GM18870 (cell line): ENCODE data around the gene JPH4.
"Not testable (repeated sequence)": the region's sequence is repeated elsewhere in the genome, so short reads cannot be mapped to it uniquely, and the experiment has no call there.

ENCODE experiments used
- ATAC-seq: cut with Tn5 transposase; IDR thresholded peaks from one replicate; pipeline ENCODE4 v1.9.1; 2021; ENCODE audit warnings: moderate library complexity; ENCODE audit not compliant: unreplicated experiment

JPH4 gene

DNA sequence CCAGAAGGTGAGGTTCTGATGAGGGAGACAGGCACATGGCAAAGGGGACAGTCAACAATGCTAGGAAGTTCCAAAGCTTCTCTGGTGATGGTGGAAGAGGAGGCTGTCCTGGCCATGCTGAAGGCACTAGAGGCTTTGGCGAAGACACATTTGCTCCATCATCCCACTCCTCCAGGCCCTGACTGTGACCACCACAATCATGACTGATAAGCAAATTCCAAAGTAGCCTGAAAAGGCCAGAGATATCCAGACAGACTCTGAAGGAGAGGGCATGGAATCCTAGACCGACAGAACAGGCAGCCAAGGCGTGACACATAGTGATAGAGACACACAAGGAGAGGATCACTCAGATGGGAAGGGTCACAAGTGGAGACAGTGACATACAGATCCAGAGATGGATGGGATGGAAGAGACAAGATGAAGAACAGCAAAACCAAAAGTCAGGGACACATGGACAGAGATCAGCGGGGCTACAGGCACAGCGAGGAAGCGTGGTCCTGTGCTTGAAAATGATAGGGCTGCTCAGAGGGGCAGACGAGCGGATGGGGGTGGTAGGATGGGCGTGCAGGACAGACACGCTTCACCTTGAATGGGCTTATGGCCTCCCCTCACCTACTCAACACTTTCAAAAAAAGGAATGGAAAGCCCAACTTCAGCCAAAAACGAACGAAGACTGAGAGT, 28.3 kb downstream of the JPH4 start:
- ATAC-seq: no peak

DNA sequence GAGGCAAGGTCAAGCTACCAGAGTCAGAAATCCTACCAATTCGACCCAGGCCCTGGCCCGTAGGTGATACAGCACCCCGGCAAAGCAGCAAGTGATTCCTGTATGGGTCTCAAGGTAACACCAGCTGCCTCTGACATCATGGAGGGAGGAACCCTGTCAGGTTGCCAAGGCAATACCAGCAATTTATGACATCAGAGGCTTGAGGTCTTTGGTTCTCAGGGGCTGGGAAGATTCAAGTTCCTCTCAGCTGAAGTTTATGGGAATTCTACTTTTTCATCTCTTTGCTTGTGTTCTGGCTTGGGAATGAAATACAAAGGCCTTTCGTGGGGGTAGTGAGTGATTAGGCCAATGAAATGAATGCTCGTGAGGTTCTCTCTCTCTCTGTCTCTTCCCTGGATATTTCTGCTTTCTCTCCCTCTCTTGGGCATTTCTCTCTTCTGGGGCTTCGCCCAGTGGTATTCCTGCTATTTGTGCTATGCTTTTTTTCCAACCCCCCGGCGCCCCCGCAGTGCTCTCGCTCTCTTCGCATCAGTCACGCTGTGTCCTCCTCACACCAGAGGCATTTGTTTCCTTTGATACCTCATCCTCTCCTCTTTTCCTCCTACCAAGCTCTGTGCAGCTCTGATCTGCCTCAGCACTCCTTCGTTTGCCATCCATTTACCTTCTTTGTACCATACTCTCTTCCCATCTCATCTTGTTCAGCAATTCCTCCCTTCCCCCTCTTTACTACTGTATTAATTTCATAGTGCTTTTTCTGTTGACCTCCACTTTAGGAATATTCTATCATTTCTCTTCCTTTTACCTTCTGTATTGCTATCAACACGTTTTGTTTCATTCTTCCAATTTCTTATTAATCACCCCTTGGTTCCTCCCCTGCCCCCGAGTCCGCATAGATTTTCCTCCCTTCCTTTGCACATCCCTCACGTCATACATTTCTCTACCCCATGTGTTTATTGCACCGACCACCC, 30.0 kb downstream of the JPH4 start:
- no peak for ATAC-seq

GRCh38 chr14:23547924-23548323, 30.7 kb downstream of the JPH4 start:
- no peak for ATAC-seq

DNA sequence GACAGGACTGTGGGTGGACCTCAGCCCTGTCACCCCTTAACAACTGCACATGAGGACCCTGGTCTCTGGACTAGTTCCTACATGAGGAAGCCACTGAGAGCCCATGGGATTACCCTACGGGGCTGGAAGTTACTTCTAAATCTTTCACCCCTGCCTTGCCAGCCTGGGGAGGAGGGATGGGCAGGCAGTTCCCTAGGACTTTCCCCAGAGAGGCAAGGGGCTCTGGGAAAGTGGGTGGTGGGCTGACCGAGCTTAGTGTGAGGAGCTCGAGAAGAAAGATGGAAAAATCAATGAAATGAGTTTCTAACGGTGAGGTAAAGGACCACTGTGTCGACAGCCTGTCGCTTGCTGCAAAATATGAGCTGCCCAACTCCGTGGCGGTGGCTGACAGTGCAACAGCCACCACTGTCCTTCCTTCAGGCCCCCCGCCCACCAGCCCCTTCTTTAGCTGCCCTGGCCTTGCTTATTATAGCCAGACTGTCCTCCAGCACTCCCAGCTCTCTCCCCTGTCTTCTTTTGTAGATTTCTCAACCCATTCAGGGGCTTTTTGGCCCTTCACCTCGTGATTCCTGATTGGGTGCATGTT, 32.0 kb downstream of the JPH4 start:
- ATAC-seq: no peak

- ATAC-seq: no peak
Measured at GRCh38 chr14:23545740-23546365, 32.7 kb downstream of the JPH4 start.

- ATAC-seq: no peak
Measured at GRCh38 chr14:23544511-23545447, 33.8 kb downstream of the JPH4 start.

GRCh38 chr14:23543403-23543802, 35.2 kb downstream of the JPH4 start:
- ATAC-seq: no peak

GRCh38 chr14:23542261-23542660, 36.3 kb downstream of the JPH4 start:
- ATAC-seq: no peak

- no peak for ATAC-seq
Measured at GRCh38 chr14:23540141-23540469, 38.5 kb downstream of the JPH4 start.

GRCh38 chr14:23539248-23540140, 39.1 kb downstream of the JPH4 start:
- no peak for ATAC-seq

DNA sequence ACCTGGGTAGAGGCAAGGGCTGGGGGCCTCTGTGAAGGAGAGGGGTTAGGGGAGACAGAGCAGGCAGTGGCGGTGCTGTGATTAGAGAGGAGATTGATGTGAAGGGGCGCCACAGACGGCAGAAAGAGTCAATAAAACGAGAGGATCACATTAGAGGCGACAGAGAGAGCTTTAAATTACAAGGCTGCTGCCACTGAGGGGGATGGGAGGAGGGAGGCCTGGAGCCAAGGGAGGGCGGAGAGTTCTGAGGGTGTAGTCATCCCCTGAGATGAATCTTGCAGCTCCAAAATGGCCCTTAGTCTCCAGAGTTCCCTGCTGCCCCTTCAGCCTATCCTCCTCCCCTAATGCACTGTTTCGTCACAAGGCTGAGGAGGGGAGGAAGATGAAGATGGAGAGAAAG, 39.8 kb downstream of the JPH4 start:
- ATAC-seq: no peak

DNA sequence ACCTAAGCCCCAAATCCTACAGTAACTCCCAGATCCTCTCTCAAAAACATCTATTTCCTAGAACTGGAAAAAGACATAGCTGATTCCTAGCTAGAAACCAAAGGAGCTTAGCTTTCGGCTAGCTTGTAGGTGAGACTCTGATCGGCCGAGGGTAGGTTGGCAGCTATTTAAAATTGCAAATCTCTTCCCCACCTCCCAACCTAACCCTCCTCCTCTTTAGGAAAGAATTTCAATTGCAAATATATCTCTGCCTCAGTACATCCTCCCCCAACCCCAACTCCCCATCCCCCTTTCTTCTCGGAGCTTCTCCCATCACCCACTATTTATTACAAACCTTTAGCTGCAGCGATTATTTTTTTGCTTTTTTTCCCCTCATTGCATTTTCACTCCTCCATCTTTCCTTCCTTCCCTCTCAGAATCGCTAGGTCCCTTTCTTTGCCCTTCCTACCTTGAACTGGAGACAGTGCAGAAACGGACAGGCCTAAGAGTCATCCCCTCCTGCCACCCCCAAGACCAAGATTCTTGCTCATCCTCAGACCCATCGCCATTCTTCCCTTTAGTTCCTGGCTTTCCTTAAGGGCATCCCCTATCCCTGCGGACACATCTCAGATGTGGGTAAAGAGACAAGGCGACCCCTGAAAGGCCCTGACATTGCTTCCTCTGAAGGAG, 40.4 kb downstream of the JPH4 start:
- no peak for ATAC-seq

GRCh38 chr14:23537351-23538049, 41.1 kb downstream of the JPH4 start:
- ATAC-seq: no peak

DNA sequence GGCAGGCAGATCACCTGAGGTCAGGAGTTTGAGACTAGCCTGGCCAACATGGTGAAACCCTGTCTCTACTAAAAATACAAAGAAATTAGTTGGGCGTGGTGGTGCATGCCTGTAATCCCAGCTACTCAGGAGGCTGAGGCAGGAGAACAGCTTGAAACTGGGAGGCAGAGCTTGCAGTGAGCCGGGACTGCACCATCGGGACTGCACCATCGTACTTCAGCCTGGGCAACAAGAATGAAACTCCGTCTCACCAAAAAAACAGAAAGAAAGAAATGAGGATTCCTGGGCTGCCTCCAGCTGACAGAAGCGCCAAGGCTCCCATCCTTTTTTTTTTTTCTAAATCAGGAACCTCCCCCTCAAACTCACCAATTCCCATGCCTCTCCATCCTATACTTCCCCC, 41.7 kb downstream of the JPH4 start:
- ATAC-seq: not testable (repeated sequence)

DNA sequence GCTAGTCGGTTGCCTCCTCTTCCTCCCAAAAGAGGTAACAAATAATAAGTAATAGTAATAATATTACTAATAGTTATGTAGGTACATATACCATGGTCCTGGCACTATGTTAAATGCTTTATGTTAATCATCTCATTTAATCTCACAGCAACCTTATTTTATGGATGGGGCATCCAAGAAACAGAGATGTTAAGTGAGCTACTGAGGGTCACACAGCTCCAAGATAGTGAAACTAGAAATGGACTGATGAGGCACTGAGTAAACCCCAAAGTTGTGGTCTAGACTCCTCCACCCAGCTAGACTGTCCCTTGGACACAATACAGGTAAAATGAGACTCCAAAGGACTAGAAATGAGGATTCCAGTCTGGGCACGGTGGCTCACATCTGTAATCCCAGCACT, 42.1 kb downstream of the JPH4 start:
- no peak for ATAC-seq

DNA sequence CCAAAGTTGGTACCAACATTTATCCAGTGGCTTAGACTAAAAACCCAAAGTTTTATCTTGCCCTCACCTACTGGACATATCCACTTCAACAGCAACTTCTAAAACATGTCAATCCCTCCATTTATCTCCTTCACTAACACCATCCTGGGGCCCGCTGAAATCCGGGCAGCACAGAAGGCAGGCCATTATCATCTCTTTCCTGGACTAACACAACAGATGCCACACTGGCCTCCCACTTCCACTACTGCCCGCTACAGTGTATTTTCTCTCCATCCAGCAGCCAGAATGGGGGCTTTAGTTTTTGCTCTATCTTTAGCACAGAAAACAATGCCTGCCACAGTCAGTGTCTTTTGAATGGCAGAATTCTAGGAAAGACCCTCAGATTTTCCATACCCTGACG, 42.6 kb downstream of the JPH4 start:
- no peak for ATAC-seq

- ATAC-seq: no peak
Measured at GRCh38 chr14:23533652-23534435, 44.7 kb downstream of the JPH4 start.
